ENCODE data around the gene MEOX1.
"Not testable (repeated sequence)": the region's sequence is repeated elsewhere in the genome, so short reads cannot be mapped to it uniquely, and the experiment has no call there.

The MEOX1 gene

DNA sequence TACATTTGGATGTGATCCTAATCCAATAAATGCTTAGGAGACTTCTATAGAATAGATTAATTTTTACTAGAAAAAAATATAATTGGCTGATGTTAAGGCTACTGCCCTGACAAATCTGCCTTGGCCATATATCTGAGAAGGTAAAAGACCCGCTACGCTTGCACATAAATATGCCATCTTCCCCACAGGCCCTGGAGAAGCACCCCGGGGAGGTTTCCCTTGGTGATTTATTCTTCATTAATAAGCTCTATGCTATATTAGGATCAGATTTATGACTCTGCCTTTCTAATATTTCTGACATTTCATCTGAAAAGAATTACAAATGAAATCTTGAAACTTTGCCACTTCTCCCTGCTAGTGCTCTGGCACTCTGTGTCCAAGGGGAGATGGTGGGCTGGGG lies 27.4 kb upstream of the MEOX1 start:
- no peak for DNase-seq
- in situ Hi-C loops (cut with HindIII; ENCODE audit: low pct_ligation_motif_present, low pct_unique_long_range_greater_than_20kb, low sequenced_read_pairs) = no loop called here

DNA sequence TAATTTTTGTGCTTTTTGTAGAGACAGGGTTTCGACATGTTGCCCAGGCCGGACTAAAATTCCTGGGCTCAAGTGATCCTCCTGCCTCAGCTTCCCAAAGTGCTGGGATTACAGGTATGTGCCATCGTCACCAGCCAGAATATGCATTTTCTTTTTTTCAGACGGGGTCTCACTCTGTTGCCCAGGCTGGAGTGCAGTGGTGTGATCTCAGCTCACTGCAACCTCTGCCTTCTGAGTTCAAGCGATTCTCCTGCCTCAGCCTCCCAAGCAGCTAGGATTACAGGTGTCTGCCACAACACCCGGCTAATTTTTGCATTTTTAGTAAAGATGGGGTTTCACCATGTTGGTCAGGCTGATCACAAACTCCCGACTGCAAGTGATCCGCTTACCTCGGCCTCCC lies 25.2 kb upstream of the MEOX1 start:
- DNase-seq; in situ Hi-C loops (cut with HindIII; ENCODE audit: low pct_ligation_motif_present, low pct_unique_long_range_greater_than_20kb, low sequenced_read_pairs): not testable (repeated sequence)

DNA sequence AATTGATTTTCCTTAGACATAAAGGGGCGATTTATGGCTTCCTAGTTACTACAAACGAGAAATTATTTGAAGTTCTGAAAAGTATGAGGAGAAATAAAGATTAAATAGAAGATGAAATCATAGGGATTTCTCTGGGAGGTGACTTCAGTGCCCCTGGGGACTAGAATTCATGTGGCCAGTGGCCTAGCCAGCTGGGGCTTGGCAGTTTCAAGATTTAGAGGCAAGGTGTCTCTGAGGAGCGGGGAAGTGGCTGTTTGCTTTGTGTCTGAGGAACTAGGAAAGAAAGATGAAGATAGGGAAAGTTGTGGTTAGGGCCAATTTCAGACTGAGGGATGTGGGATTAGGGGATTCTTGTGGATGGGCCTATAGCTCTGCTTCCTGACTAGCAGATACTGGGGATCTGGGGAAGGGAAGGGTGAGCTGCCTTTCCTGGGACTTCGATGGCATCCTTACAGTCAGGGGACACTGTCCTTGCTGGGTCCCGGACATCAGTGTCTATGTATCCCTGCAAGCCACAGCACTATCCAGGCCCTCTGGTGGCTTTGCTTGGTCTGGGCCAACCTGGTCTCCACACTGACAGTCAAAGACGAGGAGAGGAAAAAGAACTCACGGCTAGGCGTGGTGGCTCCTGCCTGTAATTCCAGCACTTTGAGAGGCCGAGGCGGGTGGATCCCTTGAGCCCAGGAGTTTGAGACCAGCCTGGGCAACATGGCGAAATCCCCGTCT lies 22.4 kb upstream of the MEOX1 start:
- no peak for DNase-seq
- in situ Hi-C loops (cut with HindIII; ENCODE audit: low pct_ligation_motif_present, low pct_unique_long_range_greater_than_20kb, low sequenced_read_pairs) = no loop called here

DNA sequence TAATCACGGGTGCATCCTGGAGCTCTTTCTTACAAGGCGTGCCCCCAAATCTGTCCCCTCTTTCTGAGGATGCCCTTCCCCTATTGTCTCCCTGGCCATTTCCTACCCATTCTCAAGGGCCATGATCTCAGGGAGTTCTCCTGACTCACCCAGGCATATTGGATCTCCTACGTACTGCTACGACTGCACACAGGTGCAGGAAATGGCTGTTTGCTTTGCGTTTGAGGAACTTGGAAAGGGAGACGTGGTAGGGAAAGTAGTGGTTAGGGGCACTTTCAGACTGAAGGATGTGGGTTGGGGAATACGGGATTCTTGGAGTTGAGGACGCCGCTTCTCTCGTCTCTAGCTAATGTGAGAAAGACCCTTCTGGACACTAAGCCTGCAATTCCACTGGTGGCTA lies 18.7 kb upstream of the MEOX1 start:
- in situ Hi-C loops (cut with HindIII; ENCODE audit: low pct_ligation_motif_present, low pct_unique_long_range_greater_than_20kb, low sequenced_read_pairs) = no loop called here
- DNase-seq = no peak

DNA sequence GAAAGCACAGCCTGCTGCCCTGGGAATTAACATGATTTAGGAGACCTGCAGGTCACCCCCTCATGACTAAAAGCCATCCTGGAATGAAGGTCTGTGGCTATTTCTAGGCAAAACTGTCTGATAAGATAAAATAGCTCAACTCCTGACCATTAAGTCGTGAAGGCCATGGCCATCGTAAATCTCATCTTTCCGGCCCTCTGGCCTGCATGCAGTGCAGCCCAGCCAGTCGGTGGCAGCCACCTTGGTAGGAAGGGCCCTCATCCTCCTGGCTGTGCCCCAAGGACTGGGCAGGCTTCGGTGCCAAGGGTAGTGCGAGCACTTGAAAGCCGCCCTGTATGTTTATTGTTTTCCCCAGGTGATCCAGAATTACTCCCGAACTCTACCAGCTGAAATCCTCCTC lies 18.2 kb upstream of the MEOX1 start:
- DNase-seq = no peak
- in situ Hi-C loops (cut with HindIII; ENCODE audit: low pct_ligation_motif_present, low pct_unique_long_range_greater_than_20kb, low sequenced_read_pairs) = no loop called here

DNA sequence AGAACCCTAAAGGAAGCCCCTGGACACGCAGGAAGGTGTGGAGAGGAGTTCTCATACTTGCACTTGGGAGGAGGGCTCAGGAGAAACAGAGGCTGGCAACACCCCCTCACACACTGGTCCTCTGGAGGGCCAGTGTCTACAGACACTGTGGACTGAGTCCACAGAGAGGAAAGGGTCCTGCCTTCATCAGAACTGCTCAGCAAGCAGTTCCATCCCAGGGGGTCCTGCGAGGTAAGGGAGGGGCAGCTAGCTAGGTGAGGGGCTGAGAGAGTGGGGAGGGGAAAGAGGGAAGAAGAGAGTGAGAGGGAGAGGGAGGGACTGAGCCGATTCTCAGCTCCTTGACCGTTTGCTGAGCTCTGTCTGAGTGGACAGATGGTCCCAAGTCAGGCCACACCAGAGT lies 17.7 kb upstream of the MEOX1 start:
- in situ Hi-C loops (cut with HindIII; ENCODE audit: low pct_ligation_motif_present, low pct_unique_long_range_greater_than_20kb, low sequenced_read_pairs) = no loop called here
- DNase-seq = no peak

DNA sequence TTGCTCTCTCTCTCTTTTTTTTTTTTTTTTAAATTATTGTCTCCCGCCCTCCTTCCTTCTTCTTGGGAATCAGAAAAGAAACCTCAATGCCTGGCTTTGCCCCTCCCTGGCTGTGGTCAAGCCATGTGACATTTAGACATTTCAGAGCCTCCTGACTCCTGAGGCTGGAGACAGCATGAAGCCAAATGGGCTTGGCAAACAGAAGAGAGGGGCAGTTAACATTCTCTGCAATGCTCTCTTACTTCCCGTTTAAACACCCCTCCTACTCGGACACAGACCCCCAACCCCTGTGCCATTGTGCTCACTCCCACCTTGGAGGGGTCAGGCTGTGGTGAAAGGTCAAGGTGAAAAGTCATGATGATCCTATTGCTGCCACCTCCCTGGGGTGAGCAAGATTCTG lies 14.7 kb upstream of the MEOX1 start:
- in situ Hi-C loops (cut with HindIII; ENCODE audit: low pct_ligation_motif_present, low pct_unique_long_range_greater_than_20kb, low sequenced_read_pairs) = no loop called here
- peak; percentile 25 for DNase-seq

DNA sequence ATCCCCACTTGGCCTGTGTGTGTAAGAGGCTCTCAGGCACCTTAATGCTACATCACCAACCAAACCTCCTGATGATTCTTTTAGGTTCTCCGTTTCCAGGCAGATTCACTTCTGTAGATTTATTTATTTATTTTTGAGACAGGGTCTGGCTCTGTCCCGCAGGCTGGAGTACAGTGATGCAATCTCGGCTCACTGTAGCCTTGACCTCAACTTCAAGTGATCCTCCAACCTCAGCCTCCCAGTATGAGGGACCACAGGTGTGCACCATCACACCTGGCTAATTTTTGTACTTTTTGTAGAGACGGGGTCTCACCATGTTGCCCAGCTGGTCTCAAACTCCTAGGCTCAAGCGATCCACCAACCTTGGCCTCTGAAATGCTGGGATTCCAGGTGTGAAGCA lies 12.7 kb upstream of the MEOX1 start:
- in situ Hi-C loops (cut with HindIII; ENCODE audit: low pct_ligation_motif_present, low pct_unique_long_range_greater_than_20kb, low sequenced_read_pairs) = loop anchor here (25.0 kb wide), 1 partner anchor 112 kb away; no protein-coding TSS in a partner anchor
- DNase-seq = no peak

DNA sequence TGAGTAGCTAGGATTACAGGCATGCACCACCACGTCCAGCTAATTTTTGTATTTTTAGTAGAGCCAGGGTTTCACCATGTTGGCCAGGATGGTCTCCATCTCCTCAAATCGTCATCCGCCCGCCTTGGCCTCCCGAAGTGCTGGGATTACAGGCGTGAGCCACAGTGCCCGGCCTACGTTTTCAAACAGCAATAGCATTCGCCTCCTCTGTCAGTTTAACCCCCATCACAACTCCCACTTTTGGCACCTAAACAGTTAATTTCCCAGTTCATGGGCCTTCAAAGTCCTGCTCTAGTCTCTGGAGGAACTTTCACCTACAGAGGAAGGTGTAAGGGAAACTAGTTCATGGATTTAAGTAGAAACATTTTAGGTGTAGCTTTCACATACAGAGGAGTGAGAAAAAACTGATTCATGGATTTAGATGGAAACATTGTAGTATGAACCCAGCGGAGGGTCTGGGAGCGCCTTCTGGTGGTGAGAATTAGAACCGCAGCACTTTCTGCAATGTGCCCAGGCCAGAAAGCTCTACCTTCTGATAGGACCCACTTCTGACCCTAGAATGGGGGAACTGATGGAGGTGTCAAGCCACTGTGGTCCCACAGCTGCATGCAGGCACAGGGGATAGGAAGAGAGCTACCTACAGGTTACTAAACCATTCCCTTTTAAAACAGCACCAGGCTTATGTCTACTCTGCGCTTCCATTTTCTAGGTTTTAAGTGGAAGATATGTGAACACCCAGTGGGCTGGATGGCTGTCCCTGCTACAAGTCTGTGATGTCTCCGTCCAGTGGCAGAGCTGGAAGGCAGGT lies 12.0 kb upstream of the MEOX1 start:
- DNase-seq = peak; percentile 69
- in situ Hi-C loops (cut with HindIII; ENCODE audit: low pct_ligation_motif_present, low pct_unique_long_range_greater_than_20kb, low sequenced_read_pairs) = loop anchor here (25.0 kb wide), 1 partner anchor 111 kb away; no protein-coding TSS in a partner anchor

DNA sequence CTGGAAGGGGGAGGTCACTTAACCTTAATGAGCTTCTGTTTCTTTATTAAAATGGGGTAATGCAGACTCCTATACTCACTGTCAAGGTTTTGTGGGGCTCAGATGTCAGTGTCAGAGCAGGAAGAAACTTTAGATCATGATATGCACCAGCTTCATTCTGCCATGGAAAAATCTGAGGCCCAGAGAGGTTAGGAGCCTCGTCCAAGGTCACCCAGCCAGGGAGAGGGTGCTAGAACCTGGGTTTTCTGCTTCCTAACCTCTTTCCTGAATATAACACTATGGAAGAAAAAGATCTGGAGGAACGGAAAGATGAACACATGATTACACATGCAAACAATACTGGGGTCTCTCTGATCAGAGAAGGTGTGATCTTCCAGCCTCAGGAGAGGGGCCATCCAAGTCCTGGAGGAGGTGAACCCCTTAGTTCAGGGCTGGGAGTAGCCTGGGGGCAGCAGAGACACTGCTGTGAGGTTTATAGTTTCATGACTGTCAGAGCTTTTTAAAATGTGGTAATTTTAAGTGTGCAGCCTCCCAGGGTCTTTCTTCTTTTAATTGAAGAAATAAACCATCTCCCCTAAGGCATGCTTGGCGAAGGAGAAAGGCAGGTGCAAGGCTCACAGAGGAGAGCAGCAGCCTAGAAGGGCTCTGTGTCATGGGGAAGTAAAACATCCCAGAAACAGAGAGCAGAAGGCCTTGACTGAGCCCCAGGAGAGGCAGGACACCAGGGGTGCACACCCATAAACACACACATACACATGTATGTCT lies 10.2 kb upstream of the MEOX1 start:
- in situ Hi-C loops (cut with HindIII; ENCODE audit: low pct_ligation_motif_present, low pct_unique_long_range_greater_than_20kb, low sequenced_read_pairs) = loop anchor here (25.0 kb wide), 1 partner anchor 110 kb away; no protein-coding TSS in a partner anchor
- DNase-seq = no peak

DNA sequence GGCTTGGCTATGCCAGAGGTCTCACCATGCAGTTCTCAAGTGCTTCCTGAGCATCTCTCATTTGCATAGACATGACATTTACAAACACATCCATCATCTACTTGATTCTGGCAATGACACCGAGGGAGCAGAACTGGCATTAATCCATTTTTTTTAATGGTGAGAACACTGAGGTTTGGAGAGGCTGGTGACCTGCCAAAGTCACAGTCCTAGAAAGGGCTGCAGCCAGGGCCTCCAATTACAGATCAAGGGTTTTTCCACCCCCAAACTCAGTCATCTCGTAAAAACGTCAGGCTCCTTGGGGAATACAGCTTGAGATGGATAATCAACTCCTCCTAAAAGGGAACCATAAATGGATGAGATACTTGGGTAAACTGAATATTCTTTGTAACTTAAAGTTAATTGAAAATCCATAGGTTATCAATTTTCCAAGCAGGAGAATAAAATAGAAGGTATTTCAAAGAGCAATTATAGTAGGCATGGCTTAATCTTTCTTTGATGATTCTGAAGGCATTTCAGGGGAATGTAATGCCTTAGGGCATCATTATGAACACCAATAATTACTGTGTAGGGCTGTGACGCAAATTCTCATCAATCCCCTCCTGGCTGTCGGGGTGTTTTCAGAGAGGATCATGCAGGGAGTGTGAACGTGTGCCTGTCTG lies 9.4 kb upstream of the MEOX1 start:
- in situ Hi-C loops (cut with HindIII; ENCODE audit: low pct_ligation_motif_present, low pct_unique_long_range_greater_than_20kb, low sequenced_read_pairs) = loop anchor here (25.0 kb wide), 1 partner anchor 109 kb away; no protein-coding TSS in a partner anchor

DNA sequence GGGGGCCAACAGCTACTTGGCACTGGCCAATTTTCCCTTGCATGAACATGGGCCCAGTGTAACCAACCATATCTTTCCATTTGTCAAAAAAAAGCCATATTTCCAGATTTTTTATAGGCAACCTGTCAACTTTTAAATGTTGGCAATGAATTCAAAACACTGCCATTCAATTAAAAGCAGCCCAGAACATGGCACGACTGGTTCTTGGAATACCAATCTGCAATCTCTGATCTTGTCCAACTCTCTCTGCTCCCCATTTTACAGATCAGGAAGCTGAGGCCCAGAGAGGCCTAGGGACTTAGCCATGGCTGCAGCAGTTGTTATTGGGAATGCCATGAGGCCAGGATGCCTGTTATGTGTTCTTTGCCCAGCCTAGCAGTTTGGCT lies 8.9 kb upstream of the MEOX1 start:
- no peak for DNase-seq
- in situ Hi-C loops (cut with HindIII; ENCODE audit: low pct_ligation_motif_present, low pct_unique_long_range_greater_than_20kb, low sequenced_read_pairs) = loop anchor here (25.0 kb wide), 1 partner anchor 108 kb away; no protein-coding TSS in a partner anchor

More for the DNA sequence above, 9.4 kb upstream of the MEOX1 start:
- DNase-seq = no peak

DNA sequence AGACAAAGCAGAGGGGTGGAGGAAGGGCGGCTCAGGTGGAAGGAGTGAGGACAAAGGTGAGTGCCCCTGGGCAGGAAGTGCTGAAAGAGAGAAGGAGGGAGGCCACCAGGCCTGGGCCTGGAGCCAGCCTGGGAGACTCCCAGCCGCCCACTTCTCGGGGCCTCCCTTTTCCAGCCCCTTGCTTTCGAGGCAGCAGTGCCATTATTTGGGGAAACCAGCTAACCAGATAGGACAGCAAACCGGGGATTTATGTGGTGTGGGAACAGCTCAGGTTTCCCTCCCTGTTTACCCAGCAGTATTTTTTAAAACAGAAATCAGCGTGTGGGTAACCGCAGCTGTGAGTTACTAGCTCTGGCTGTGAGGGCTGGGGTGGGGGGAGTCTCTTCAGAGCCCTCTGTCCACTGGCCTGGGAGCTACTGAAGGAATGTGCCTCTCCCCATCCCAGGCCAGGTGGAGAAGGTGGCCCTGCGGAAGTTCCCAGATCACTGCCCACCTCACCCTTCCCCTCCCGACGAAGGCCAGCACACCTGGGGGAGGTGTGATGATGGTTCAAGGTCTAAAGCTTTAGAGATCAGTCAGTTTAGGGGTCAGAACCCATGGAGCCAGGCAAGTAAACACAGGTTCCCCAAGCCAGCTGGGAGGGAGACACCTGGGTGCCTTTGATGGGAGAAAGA lies 8.4 kb upstream of the MEOX1 start:
- in situ Hi-C loops (cut with HindIII; ENCODE audit: low pct_ligation_motif_present, low pct_unique_long_range_greater_than_20kb, low sequenced_read_pairs) = loop anchor here (25.0 kb wide), 1 partner anchor 108 kb away; no protein-coding TSS in a partner anchor
- DNase-seq = no peak

DNA sequence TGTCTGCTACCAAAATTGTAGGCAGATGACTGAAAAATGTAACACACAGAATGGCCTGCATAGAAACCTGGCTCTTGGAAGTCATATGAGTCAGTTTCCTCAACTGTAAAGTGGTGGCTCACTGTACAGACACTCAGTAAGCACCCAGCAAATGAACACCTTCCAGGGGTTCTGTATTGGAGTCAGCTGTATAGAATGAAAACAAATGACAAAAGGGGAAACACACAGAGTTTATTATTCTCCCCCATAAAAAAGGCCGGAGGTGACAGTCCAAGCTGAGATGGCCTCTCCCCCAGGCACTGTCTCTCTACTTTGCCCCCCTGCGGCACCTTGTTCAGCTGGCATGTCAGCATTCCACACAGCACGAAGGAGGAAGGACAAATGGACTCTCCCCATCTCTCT lies 6.2 kb upstream of the MEOX1 start:
- no peak for DNase-seq
- in situ Hi-C loops (cut with HindIII; ENCODE audit: low pct_ligation_motif_present, low pct_unique_long_range_greater_than_20kb, low sequenced_read_pairs) = loop anchor here (25.0 kb wide), 1 partner anchor 106 kb away; no protein-coding TSS in a partner anchor

DNA sequence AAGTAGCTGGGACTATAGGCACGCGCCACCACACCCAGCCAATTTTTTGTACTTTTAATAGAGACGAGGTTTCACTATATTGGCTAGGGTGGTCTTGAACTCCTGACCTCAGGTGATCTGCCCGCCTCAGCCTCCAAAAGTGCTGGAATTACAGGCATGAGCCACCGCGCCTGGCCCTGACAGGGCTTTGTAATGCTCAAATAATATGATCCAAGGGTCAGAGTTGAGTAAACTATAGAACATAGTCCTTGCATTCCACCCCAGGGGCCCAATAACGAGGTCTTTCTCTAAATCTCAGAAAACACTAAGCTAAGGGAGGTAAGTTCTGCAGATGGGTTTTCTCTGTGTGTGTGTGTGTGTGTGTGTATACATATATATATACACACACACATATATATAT lies 5.8 kb upstream of the MEOX1 start:
- no peak for DNase-seq
- in situ Hi-C loops (cut with HindIII; ENCODE audit: low pct_ligation_motif_present, low pct_unique_long_range_greater_than_20kb, low sequenced_read_pairs) = loop anchor here (25.0 kb wide), 1 partner anchor 105 kb away; no protein-coding TSS in a partner anchor

DNA sequence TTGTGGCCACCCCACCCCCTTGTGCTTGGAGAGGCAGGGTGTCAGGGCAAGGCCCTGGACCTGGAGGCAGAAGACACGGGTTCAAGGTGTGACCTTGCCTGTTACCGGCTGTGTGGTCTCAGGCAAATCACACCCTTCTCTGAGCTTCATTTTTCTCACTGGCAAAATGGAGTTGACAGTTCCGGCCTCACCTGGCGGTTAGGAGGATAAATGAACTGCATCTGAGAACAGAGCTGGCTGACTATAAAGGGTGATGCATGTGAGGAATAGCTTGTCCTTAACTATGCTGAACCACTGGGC lies 4.2 kb upstream of the MEOX1 start:
- DNase-seq = no peak
- in situ Hi-C loops (cut with HindIII; ENCODE audit: low pct_ligation_motif_present, low pct_unique_long_range_greater_than_20kb, low sequenced_read_pairs) = loop anchor here (25.0 kb wide), 1 partner anchor 104 kb away; no protein-coding TSS in a partner anchor

DNA sequence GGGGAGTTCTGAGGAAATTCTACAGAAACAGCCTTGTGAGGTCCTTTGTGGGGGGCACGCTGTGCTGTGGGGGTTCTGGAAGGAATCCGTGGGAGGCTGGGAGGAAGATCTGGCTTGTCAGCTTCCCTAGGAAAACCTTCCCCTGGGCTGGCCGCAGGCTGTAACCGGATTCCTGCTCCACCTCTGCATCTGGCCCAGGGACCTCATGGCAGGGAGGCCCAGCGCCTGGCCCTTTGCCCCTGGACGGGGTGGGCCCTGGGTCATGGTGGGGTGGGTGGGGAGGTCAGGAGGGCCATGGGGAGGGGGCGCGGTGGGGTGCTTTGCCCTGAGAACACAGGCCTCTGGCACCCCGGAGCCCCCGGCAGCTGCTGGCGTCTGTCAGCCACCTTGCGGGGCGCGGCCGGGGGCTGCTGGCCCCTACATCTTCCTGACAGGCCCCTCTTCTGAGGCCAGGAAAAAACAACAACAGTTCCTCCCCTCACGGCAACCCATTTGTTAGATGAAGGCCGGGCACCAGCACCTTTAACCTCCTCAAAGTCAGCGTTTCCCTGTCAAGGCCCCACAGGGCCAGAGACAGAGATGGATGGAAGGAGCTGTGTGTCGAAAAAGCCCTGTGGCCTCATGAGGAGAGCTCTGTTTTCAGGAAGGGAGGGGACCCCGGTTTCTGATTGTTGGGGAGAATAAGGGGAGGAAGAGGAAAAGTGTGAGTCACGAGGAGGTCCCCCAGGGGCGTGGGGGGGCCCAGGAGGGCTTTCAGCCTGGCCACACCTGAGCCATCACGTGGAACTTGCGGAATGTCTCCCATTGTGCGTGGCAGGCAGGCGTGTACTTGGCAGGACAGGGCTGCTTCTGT lies 3.6 kb upstream of the MEOX1 start:
- in situ Hi-C loops (cut with HindIII; ENCODE audit: low pct_ligation_motif_present, low pct_unique_long_range_greater_than_20kb, low sequenced_read_pairs) = loop anchor here (25.0 kb wide), 1 partner anchor 103 kb away; no protein-coding TSS in a partner anchor
- no peak for DNase-seq
